ENCODE measurements around the gene EFNA5. TPM values are rescaled to one million over a fixed set of nuclear protein-coding genes. Genes with fewer than 3 reads are reported as not detected.

EFNA5 gene
- total and polyA plus RNA-seq, 2 experiments from 2014 or later: 7.5 to 10.1 TPM

GRCh38 chr5:107673039-107673367 is 2.3 kb upstream of the EFNA5 start:
- peaks cover 31% of the 10 kb centered on the region for H3K4me1 Mint-ChIP-seq
- H3K27me3 ChIP-seq (ENCODE audit: insufficient read depth): peaks cover 30% of the 10 kb centered on the region
- TF ChIP-seq ZNF331 (CRISPR knock-in tag; IDR thresholded peaks at IDR 0.05; ENCODE audit: low read depth): no peak
- H3K4me3 ChIP-seq: peak overlapping the region; percentile 72
- H3K27me3 Mint-ChIP-seq (ENCODE audit: insufficient read depth, low read depth, poor library complexity): peaks cover 33% of the 10 kb centered on the region
- no peaks in the 10 kb centered on the region for H3F3A ChIP-seq (replicated peaks; ENCODE audit: low read depth)
- no peak overlapping the region for H3K27ac ChIP-seq (ENCODE audit: low read depth)
- peak overlapping the region; percentile 82 for H3K4me3 Mint-ChIP-seq
- H3K79me2 ChIP-seq (replicated peaks; ENCODE audit: insufficient read depth): peaks cover 16% of the 10 kb centered on the region
- ATAC-seq (no peak), DNase-seq (ENCODE audit: low spot score) (no peak)
- H3K4me1 ChIP-seq (ENCODE audit: insufficient read depth): peaks cover 21% of the 10 kb centered on the region
- no peaks in the 10 kb centered on the region for H3K36me3 Mint-ChIP-seq (ENCODE audit: low read depth)
- no peaks in the 10 kb centered on the region for H3K9me2 ChIP-seq (ENCODE audit: insufficient read depth)
- no peaks in the 10 kb centered on the region for H3K36me3 ChIP-seq (ENCODE audit: insufficient read depth)
- peak overlapping the region; percentile 89 for H3K27ac Mint-ChIP-seq
- H3K4me2 ChIP-seq: peak overlapping the region; percentile 96
- peak overlapping the region; percentile 80 for H2AFZ ChIP-seq
- no peaks in the 10 kb centered on the region for H4K20me1 ChIP-seq (replicated peaks; ENCODE audit: insufficient read depth)
- H3K9me3 Mint-ChIP-seq: no peaks in the 10 kb centered on the region

GRCh38 chr5:107672211-107673038 is 1.7 kb upstream of the EFNA5 start:
- Mint-ChIP-seq H3K27me3 (ENCODE audit: insufficient read depth, low read depth, poor library complexity) (peaks cover 33% of the 10 kb centered on the region), H3K4me3 (peak overlapping the region; percentile 82), H3K27ac (peak overlapping the region; percentile 89), H3K4me1 (peaks cover 32% of the 10 kb centered on the region), H3K9me3 (no peaks in the 10 kb centered on the region), H3K36me3 (ENCODE audit: low read depth) (no peaks in the 10 kb centered on the region)
- DNase-seq (ENCODE audit: low spot score) (peak; percentile 99), ATAC-seq (peak; percentile 57)
- Histone ChIP-seq H4K20me1 (replicated peaks; ENCODE audit: insufficient read depth) (no peaks in the 10 kb centered on the region), H3K4me1 (ENCODE audit: insufficient read depth) (peaks cover 27% of the 10 kb centered on the region), H3K27ac (ENCODE audit: low read depth) (no peak overlapping the region), H3K4me2 (peak overlapping the region; percentile 96), H3K27me3 (ENCODE audit: insufficient read depth) (peaks cover 36% of the 10 kb centered on the region), H3K79me2 (replicated peaks; ENCODE audit: insufficient read depth) (peaks cover 22% of the 10 kb centered on the region), H3K36me3 (ENCODE audit: insufficient read depth) (no peaks in the 10 kb centered on the region), H3F3A (replicated peaks; ENCODE audit: low read depth) (no peaks in the 10 kb centered on the region), H3K9me2 (ENCODE audit: insufficient read depth) (no peaks in the 10 kb centered on the region), H3K4me3 (peak overlapping the region; percentile 86), H2AFZ (peak overlapping the region; percentile 86)
- TF ChIP-seq STAT1 (IDR thresholded peaks at IDR 0.05; ENCODE audit: unreplicated experiment): no peak
- peak; percentile 44 for TF ChIP-seq POLR2AphosphoS5 (IDR thresholded peaks at IDR 0.05; ENCODE audit: low read depth)
- TF ChIP-seq, protein P1, sequence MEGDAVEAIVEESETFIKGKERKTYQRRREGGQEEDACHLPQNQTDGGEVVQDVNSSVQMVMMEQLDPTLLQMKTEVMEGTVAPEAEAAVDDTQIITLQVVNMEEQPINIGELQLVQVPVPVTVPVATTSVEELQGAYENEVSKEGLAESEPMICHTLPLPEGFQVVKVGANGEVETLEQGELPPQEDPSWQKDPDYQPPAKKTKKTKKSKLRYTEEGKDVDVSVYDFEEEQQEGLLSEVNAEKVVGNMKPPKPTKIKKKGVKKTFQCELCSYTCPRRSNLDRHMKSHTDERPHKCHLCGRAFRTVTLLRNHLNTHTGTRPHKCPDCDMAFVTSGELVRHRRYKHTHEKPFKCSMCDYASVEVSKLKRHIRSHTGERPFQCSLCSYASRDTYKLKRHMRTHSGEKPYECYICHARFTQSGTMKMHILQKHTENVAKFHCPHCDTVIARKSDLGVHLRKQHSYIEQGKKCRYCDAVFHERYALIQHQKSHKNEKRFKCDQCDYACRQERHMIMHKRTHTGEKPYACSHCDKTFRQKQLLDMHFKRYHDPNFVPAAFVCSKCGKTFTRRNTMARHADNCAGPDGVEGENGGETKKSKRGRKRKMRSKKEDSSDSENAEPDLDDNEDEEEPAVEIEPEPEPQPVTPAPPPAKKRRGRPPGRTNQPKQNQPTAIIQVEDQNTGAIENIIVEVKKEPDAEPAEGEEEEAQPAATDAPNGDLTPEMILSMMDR (conservative IDR thresholded peaks at IDR 0.05; ENCODE audit: low read depth in 2 of 2): 0 out of 4 replicates have a peak, but pooled peaks of 1 of the 2 experiments have one; percentile 7

DNA sequence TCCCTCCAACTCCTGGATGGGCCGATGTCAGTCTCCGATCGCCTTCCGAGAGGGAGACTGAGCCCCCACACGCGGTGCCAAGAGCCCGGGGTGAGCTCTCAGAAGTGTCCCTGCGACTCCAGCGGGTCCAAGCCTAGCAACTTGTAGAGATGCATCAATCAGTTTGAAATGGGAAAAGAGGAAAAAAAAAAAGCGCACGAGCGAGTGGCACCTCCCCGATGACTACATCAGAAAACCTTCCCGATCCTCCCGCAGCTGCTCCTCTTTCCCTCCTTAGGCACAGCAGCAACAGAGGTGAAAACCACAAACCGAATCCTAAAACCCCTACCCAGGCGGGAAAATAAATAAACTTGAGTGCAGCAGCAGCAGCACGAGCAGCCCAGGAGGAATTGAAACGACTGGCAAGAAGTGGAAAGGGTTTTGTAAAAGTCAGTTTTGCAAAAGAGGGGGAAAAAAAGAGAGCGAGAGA is 1.0 kb upstream of the EFNA5 start:
- DNase-seq (ENCODE audit: low spot score) (peak; percentile 72), ATAC-seq (peak; percentile 1)
- peaks cover 31% of the 10 kb centered on the region for H3K27me3 Mint-ChIP-seq (ENCODE audit: insufficient read depth, low read depth, poor library complexity)
- H3K4me3 ChIP-seq: peak overlapping the region; percentile 86
- H3K9me3 Mint-ChIP-seq: no peaks in the 10 kb centered on the region
- peak overlapping the region; percentile 72; the same call in 1 of the 2 replicates for H3K27ac Mint-ChIP-seq
- H3K4me1 Mint-ChIP-seq: peaks cover 32% of the 10 kb centered on the region
- H3K79me2 ChIP-seq (replicated peaks; ENCODE audit: insufficient read depth): peaks cover 28% of the 10 kb centered on the region
- H3K36me3 ChIP-seq (ENCODE audit: insufficient read depth): no peaks in the 10 kb centered on the region
- no peaks in the 10 kb centered on the region for H3K36me3 Mint-ChIP-seq (ENCODE audit: low read depth)
- peak overlapping the region; percentile 82 for H3K4me3 Mint-ChIP-seq
- peaks cover 29% of the 10 kb centered on the region for H3K4me1 ChIP-seq (ENCODE audit: insufficient read depth)
- no peaks in the 10 kb centered on the region for H3F3A ChIP-seq (replicated peaks; ENCODE audit: low read depth)
- peaks cover 42% of the 10 kb centered on the region for H3K27me3 ChIP-seq (ENCODE audit: insufficient read depth)
- H3K9me2 ChIP-seq (ENCODE audit: insufficient read depth): no peaks in the 10 kb centered on the region
- H2AFZ ChIP-seq: peak overlapping the region; percentile 86
- no peak overlapping the region for H3K27ac ChIP-seq (ENCODE audit: low read depth)
- H4K20me1 ChIP-seq (replicated peaks; ENCODE audit: insufficient read depth): no peaks in the 10 kb centered on the region
- H3K4me2 ChIP-seq: peak overlapping the region; percentile 91
- no peak for TF ChIP-seq REST (IDR thresholded peaks at IDR 0.05; ENCODE audit: unreplicated experiment)
- no peak for TF ChIP-seq ZNF331 (CRISPR knock-in tag; IDR thresholded peaks at IDR 0.05; ENCODE audit: low read depth)
- no peak for TF ChIP-seq POLR2AphosphoS5 (IDR thresholded peaks at IDR 0.05; ENCODE audit: low read depth)
- TF ChIP-seq, protein P2, sequence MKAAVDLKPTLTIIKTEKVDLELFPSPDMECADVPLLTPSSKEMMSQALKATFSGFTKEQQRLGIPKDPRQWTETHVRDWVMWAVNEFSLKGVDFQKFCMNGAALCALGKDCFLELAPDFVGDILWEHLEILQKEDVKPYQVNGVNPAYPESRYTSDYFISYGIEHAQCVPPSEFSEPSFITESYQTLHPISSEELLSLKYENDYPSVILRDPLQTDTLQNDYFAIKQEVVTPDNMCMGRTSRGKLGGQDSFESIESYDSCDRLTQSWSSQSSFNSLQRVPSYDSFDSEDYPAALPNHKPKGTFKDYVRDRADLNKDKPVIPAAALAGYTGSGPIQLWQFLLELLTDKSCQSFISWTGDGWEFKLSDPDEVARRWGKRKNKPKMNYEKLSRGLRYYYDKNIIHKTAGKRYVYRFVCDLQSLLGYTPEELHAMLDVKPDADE (IDR thresholded peaks at IDR 0.05): no peak
- no peak for TF ChIP-seq EZH2 (IDR thresholded peaks at IDR 0.05; ENCODE audit: low read depth, unreplicated experiment)
- no peak for TF ChIP-seq STAT1 (IDR thresholded peaks at IDR 0.05; ENCODE audit: unreplicated experiment)
- no peak for TF ChIP-seq EZH2phosphoT487 (IDR thresholded peaks at IDR 0.05; ENCODE audit: unreplicated experiment)
- TF ChIP-seq JUNB (IDR thresholded peaks at IDR 0.05; ENCODE audit: unreplicated experiment): no peak
